Left ventricle myocardium inferior (tissue), 1 donor: ENCODE data around the gene RAPGEF1. TPM values are rescaled to one million over a fixed set of nuclear protein-coding genes. Genes with fewer than 3 reads are reported as not detected.

ENCODE experiments used
- DNase-seq: peaks from one replicate; pipeline ENCODE4 v3.0.0-alpha.2; 2020
- H3K27ac ChIP-seq: fragments of 200-600 bp; replicated peaks from 2 replicates; pipeline ENCODE4 v1.8.0; 2021
- H3K27me3 ChIP-seq: fragments of 200-600 bp; 2 replicates; pipeline ENCODE4 v1.8.0; 2021; ENCODE audit warnings: low read depth
- H3K36me3 ChIP-seq: fragments of 200-600 bp; 2 replicates; pipeline ENCODE4 v1.8.0; 2021
- H3K4me1 ChIP-seq: fragments of 200-600 bp; 2 replicates; pipeline ENCODE4 v1.8.0; 2021
- H3K4me3 ChIP-seq: fragments of 200-600 bp; 2 replicates; pipeline ENCODE4 v1.8.0; 2021; ENCODE audit warnings: mild to moderate bottlenecking, moderate library complexity
- H3K9me3 ChIP-seq: fragments of 200-600 bp; replicated peaks from 2 replicates; pipeline ENCODE4 v1.8.0; 2021
- intact Hi-C: fragments of 100-400 bp; cut with micrococcal nuclease; formaldehyde crosslinking; loops from one replicate; pipeline ENCODE4 v1.11.0; 2022
- total RNA-seq: library from RNA; stranded (reverse); fragmentation: NEBNext Ultra II Directional; extraction: Animal tissue kit (Norgen Biotek cat#: 25700); gene quantifications from one replicate; pipeline ENCODE4 v1.2.1, GENCODE V29; 2021
- TF ChIP-seq, protein P1 (sequence below): fragments of 200-600 bp; IDR thresholded peaks from 2 replicates; pipeline ENCODE4 v1.8.0; 2021; ENCODE audit warnings: antibody characterized with exemption, mild to moderate bottlenecking, borderline replicate concordance
- donor health status: DM: no; HTN: yes; CAD: no; lungs with severe emphysema.

Gene RAPGEF1
- total RNA-seq, 1 donor from 2014 or later, result 95.9 TPM

DNA sequence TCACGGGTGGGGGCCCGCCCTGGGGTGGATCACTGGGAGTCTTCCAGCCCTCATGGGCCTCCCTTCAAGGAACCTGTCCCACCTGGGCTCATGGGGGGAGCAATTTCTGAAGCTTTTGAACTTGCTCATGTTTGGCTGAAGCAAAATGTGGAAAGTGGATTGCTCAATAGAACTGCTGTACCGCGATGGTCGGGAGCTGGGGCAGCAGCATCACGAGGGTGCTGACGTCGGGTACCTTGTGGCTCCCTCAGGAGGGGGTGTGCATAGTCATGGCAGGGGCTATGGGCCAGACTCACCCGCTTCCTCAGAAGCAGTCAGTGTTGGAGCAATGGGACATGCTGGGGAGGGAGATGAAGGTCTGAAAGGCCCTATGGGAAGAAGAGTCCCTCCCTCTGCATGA lies 136.7 kb downstream of the RAPGEF1 start:
- intact Hi-C loops, result no loop called here
- no peak for DNase-seq
- H3K4me3 ChIP-seq, result no peak overlapping the region
- H3K27ac ChIP-seq, result no peak overlapping the region
- H3K36me3 ChIP-seq, result peaks cover 81% of the 10 kb centered on the region
- TF ChIP-seq, protein P1, sequence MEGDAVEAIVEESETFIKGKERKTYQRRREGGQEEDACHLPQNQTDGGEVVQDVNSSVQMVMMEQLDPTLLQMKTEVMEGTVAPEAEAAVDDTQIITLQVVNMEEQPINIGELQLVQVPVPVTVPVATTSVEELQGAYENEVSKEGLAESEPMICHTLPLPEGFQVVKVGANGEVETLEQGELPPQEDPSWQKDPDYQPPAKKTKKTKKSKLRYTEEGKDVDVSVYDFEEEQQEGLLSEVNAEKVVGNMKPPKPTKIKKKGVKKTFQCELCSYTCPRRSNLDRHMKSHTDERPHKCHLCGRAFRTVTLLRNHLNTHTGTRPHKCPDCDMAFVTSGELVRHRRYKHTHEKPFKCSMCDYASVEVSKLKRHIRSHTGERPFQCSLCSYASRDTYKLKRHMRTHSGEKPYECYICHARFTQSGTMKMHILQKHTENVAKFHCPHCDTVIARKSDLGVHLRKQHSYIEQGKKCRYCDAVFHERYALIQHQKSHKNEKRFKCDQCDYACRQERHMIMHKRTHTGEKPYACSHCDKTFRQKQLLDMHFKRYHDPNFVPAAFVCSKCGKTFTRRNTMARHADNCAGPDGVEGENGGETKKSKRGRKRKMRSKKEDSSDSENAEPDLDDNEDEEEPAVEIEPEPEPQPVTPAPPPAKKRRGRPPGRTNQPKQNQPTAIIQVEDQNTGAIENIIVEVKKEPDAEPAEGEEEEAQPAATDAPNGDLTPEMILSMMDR, result no peak
- H3K27me3 ChIP-seq, result no peaks in the 10 kb centered on the region
- peaks cover 50% of the 10 kb centered on the region for H3K4me1 ChIP-seq
- no peaks in the 10 kb centered on the region for H3K9me3 ChIP-seq

DNA sequence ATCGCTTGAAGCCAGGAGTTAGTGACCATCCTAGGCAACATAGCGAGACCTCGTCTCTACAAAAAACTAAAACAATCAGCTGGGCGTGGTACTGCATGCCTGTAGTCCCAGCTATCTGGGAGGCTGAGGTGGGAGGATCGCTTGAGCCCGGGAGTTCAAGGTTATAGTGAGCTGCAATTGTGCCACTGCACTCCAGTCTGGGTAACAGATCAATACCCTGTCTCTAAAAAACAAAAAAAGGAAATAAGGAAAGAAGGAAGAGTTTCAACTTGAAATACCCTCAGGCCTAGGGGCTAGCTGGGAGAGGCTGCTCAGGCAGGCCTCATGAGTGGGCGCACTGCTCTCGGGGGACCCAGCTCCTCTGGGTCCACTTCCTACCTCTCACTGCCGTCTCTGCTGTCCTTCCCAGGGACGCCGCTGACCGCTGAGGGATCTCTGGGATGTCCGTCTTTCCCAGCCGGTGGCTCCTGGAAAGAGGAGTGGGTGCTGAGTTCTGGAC lies 138.1 kb downstream of the RAPGEF1 start:
- Histone ChIP-seq H3K27me3 (no peaks in the 10 kb centered on the region), H3K9me3 (no peaks in the 10 kb centered on the region), H3K36me3 (peaks cover 88% of the 10 kb centered on the region), H3K27ac (no peak overlapping the region), H3K4me1 (peaks cover 36% of the 10 kb centered on the region), H3K4me3 (no peak overlapping the region)
- intact Hi-C loops, result no loop called here
- TF ChIP-seq, protein P1, result no peak
- no peak for DNase-seq

DNA sequence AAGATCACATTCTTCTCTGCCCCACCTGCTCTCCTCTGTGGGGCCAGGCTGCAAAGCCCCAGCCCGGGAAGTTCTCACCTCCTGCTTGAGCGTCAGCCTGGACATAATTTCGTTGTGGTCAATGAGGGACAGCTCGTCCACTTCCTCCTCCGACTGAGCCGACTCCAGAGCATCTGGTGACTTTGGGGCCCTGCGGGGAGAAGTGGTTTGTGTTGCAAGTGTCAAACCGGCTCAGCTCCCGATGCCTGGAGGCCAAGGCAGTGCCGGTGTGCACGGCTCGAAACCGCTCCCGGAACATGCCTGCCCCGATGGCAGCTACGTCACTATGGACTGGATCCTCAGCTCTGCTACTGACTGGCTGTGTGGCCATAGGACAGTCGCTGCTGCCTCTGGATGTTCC lies 141.8 kb downstream of the RAPGEF1 start:
- peaks cover 98% of the 10 kb centered on the region for H3K36me3 ChIP-seq
- intact Hi-C loops, result no loop called here
- no peak overlapping the region for H3K4me3 ChIP-seq
- DNase-seq, result peak; percentile 55
- H3K27ac ChIP-seq, result no peak overlapping the region
- H3K27me3 ChIP-seq, result no peaks in the 10 kb centered on the region
- H3K4me1 ChIP-seq, result no peaks in the 10 kb centered on the region
- no peaks in the 10 kb centered on the region for H3K9me3 ChIP-seq
- TF ChIP-seq, protein P1, result no peak

DNA sequence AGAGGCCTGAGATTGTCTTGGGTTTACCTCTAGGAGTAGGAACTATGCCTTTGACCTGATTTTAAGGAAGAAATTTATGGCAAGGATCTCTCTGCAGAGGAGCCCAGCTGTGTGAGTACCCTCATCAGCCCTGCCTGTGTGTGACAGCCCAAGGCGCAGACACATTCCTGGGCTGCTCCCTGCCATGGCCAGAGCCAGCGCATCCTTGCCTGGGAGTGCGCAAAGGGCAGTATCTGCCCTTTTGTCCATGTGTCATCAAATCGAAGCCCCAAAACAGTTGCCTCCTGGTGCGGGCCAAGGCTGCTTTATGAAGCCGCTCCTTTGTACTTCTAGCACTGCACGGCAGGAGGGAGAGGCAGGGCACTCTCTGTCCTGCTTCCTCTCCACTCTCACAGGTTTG lies 142.6 kb downstream of the RAPGEF1 start:
- Histone ChIP-seq H3K27me3 (no peaks in the 10 kb centered on the region), H3K4me1 (no peaks in the 10 kb centered on the region), H3K9me3 (no peaks in the 10 kb centered on the region), H3K4me3 (no peak overlapping the region), H3K27ac (no peak overlapping the region), H3K36me3 (peaks cover 99% of the 10 kb centered on the region)
- TF ChIP-seq, protein P1, result no peak
- intact Hi-C loops, result no loop called here
- no peak for DNase-seq

DNA sequence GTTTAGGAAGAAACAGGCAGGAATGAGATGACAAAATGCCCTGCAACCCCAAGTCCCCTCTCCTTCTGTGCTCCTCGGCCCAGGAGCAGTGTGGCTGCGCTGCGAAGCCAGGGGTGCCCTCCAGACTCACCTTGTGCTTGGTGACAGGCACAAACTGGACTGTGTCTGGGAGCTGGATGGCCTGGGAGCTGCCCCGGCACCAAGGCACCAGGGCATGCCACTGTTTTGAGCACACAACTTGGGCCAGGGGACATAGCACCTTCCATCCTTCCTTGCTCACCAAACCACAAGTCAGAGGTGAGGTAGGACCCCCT lies 143.5 kb downstream of the RAPGEF1 start:
- no peak overlapping the region for H3K4me3 ChIP-seq
- DNase-seq, result no peak
- no peaks in the 10 kb centered on the region for H3K27me3 ChIP-seq
- peaks cover 6% of the 10 kb centered on the region for H3K4me1 ChIP-seq
- H3K9me3 ChIP-seq, result no peaks in the 10 kb centered on the region
- H3K36me3 ChIP-seq, result peaks cover 97% of the 10 kb centered on the region
- no peak overlapping the region for H3K27ac ChIP-seq
- TF ChIP-seq, protein P1, result no peak
- intact Hi-C loops, result no loop called here
